ENCODE measurements around the gene TMPRSS4. TPM values are rescaled to one million over a fixed set of nuclear protein-coding genes. Genes with fewer than 3 reads are reported as not detected.

TMPRSS4 gene
- total RNA-seq, 1 experiment from 2014 or later, result 1.4 TPM

DNA sequence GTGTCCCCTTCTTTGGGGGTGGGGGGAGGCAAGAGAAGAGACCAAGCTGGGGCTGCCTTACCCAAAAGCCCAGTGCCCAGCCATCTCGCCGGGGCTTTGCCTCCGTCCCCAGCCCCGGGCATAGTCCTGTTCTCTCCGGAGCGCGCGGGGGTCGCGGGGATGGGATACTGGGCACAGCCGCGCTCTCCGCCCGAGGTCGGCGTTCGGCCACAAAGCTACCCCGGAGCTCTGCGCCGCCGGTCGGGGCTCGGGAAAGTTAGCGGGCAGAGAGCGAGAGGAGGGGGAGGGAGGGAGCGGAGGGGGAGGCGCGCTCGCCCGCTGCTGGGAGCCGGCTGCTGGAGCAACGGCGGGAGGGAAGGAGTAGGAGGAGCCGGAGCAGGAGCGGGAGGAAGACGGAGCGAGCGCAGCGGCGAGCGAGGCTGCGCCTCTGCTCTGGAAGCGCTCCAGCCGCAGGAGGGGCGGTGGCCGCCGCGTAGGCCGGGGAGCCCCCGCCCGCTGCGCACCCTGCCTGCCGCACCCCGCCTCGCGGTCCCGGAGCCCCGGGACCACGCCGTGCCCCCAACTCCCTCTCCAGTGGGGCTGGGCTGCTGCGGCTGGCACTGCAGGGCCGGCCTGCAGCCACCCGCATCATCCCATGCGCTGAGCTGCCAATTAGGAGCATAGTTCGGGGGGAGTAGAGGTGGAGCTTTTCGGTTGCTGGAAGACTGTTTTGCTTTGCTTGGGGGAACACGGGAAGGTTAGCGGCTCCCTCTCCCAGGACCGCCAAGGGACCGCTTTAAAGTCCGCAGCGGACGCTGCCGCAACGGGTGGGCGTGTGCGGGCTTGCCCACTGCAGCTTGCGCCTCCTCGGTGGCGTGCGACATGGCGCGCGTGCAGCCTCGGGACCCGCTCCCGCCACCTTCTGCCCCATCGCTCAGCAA is 75.9 kb downstream of the TMPRSS4 start, which contains the start of gene SCN4B (continued):
- TF ChIP-seq, protein P1, sequence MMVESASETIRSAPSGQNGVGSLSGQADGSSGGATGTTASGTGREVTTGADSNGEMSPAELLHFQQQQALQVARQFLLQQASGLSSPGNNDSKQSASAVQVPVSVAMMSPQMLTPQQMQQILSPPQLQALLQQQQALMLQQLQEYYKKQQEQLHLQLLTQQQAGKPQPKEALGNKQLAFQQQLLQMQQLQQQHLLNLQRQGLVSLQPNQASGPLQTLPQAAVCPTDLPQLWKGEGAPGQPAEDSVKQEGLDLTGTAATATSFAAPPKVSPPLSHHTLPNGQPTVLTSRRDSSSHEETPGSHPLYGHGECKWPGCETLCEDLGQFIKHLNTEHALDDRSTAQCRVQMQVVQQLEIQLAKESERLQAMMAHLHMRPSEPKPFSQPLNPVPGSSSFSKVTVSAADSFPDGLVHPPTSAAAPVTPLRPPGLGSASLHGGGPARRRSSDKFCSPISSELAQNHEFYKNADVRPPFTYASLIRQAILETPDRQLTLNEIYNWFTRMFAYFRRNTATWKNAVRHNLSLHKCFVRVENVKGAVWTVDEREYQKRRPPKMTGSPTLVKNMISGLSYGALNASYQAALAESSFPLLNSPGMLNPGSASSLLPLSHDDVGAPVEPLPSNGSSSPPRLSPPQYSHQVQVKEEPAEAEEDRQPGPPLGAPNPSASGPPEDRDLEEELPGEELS (CRISPR knock-in tag; IDR thresholded peaks at IDR 0.05), result peak; percentile 13; the same call in 1 of the 2 replicates
- TF ChIP-seq, protein P2, sequence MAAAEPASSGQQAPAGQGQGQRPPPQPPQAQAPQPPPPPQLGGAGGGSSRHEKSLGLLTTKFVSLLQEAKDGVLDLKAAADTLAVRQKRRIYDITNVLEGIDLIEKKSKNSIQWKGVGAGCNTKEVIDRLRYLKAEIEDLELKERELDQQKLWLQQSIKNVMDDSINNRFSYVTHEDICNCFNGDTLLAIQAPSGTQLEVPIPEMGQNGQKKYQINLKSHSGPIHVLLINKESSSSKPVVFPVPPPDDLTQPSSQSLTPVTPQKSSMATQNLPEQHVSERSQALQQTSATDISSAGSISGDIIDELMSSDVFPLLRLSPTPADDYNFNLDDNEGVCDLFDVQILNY (CRISPR knock-in tag; IDR thresholded peaks at IDR 0.05), result peak; percentile 72; the same call in 1 of the 2 replicates
- no peak for TF ChIP-seq TCF7 (CRISPR knock-in tag; IDR thresholded peaks at IDR 0.05; ENCODE audit: low read depth)
- TF ChIP-seq, protein P3, sequence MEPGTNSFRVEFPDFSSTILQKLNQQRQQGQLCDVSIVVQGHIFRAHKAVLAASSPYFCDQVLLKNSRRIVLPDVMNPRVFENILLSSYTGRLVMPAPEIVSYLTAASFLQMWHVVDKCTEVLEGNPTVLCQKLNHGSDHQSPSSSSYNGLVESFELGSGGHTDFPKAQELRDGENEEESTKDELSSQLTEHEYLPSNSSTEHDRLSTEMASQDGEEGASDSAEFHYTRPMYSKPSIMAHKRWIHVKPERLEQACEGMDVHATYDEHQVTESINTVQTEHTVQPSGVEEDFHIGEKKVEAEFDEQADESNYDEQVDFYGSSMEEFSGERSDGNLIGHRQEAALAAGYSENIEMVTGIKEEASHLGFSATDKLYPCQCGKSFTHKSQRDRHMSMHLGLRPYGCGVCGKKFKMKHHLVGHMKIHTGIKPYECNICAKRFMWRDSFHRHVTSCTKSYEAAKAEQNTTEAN (CRISPR knock-in tag; IDR thresholded peaks at IDR 0.05), result no peak

DNA sequence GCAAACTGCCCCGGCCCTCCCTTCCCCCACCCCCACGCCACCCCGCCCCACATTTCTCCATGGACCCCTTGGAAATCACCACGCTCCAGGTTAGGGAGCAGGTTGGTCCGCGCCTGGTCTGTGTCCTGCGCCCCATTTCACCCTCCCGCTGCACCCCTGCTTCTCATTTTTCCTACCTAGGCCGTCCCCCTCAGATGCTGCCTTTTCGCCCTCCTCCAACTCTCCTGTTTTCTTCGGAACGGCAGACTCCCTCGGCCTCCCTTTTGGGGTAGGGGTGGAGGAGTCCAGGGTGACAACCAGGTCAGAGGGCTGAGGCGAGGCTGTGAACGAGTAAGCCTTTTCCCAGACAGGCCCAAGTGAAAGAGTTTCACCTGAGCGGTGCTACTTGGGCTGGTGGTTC is 76.6 kb downstream of the TMPRSS4 start:
- no peak for ATAC-seq
- Mint-ChIP-seq H3K36me3 (no peaks in the 10 kb centered on the region), H3K27ac (no peak overlapping the region), H3K4me1 (peaks cover 67% of the 10 kb centered on the region), H3K27me3 (ENCODE audit: low read depth) (peaks cover 87% of the 10 kb centered on the region), H3K9me3 (no peaks in the 10 kb centered on the region), H3K4me3 (peak overlapping the region; percentile 77)
- POLR2A ChIA-PET, result interaction anchor here (1.3 kb wide), 1 partner anchor 18 kb away, joined by 3 read pairs; no protein-coding TSS in a partner anchor
- CTCF ChIA-PET, result interaction anchor here (1.0 to 2.4 kb wide), 6 partner anchors 10 to 142 kb away, joined by 3 to 53 read pairs (median 6); no protein-coding TSS in a partner anchor
- no peak for DNase-seq (ENCODE audit: low spot score)
- TF ChIP-seq, protein P4, sequence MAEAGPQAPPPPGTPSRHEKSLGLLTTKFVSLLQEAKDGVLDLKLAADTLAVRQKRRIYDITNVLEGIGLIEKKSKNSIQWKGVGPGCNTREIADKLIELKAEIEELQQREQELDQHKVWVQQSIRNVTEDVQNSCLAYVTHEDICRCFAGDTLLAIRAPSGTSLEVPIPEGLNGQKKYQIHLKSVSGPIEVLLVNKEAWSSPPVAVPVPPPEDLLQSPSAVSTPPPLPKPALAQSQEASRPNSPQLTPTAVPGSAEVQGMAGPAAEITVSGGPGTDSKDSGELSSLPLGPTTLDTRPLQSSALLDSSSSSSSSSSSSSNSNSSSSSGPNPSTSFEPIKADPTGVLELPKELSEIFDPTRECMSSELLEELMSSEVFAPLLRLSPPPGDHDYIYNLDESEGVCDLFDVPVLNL (CRISPR knock-in tag; IDR thresholded peaks at IDR 0.05; ENCODE audit: borderline replicate concordance, low read depth), result no peak
- TF ChIP-seq, protein P5, sequence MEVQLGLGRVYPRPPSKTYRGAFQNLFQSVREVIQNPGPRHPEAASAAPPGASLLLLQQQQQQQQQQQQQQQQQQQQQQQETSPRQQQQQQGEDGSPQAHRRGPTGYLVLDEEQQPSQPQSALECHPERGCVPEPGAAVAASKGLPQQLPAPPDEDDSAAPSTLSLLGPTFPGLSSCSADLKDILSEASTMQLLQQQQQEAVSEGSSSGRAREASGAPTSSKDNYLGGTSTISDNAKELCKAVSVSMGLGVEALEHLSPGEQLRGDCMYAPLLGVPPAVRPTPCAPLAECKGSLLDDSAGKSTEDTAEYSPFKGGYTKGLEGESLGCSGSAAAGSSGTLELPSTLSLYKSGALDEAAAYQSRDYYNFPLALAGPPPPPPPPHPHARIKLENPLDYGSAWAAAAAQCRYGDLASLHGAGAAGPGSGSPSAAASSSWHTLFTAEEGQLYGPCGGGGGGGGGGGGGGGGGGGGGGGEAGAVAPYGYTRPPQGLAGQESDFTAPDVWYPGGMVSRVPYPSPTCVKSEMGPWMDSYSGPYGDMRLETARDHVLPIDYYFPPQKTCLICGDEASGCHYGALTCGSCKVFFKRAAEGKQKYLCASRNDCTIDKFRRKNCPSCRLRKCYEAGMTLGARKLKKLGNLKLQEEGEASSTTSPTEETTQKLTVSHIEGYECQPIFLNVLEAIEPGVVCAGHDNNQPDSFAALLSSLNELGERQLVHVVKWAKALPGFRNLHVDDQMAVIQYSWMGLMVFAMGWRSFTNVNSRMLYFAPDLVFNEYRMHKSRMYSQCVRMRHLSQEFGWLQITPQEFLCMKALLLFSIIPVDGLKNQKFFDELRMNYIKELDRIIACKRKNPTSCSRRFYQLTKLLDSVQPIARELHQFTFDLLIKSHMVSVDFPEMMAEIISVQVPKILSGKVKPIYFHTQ (CRISPR knock-in tag; IDR thresholded peaks at IDR 0.05), result no peak
- TF ChIP-seq, protein P6, sequence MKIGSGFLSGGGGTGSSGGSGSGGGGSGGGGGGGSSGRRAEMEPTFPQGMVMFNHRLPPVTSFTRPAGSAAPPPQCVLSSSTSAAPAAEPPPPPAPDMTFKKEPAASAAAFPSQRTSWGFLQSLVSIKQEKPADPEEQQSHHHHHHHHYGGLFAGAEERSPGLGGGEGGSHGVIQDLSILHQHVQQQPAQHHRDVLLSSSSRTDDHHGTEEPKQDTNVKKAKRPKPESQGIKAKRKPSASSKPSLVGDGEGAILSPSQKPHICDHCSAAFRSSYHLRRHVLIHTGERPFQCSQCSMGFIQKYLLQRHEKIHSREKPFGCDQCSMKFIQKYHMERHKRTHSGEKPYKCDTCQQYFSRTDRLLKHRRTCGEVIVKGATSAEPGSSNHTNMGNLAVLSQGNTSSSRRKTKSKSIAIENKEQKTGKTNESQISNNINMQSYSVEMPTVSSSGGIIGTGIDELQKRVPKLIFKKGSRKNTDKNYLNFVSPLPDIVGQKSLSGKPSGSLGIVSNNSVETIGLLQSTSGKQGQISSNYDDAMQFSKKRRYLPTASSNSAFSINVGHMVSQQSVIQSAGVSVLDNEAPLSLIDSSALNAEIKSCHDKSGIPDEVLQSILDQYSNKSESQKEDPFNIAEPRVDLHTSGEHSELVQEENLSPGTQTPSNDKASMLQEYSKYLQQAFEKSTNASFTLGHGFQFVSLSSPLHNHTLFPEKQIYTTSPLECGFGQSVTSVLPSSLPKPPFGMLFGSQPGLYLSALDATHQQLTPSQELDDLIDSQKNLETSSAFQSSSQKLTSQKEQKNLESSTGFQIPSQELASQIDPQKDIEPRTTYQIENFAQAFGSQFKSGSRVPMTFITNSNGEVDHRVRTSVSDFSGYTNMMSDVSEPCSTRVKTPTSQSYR (CRISPR knock-in tag; IDR thresholded peaks at IDR 0.05), result no peak
- TF ChIP-seq, protein P7, sequence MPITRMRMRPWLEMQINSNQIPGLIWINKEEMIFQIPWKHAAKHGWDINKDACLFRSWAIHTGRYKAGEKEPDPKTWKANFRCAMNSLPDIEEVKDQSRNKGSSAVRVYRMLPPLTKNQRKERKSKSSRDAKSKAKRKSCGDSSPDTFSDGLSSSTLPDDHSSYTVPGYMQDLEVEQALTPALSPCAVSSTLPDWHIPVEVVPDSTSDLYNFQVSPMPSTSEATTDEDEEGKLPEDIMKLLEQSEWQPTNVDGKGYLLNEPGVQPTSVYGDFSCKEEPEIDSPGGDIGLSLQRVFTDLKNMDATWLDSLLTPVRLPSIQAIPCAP (CRISPR knock-in tag; IDR thresholded peaks at IDR 0.05), result no peak
- TF ChIP-seq EMX1 (CRISPR knock-in tag; IDR thresholded peaks at IDR 0.05) (no peak), IRF2 (CRISPR knock-in tag; IDR thresholded peaks at IDR 0.05; ENCODE audit: borderline replicate concordance, low read depth) (no peak)
- TF ChIP-seq, protein P8, sequence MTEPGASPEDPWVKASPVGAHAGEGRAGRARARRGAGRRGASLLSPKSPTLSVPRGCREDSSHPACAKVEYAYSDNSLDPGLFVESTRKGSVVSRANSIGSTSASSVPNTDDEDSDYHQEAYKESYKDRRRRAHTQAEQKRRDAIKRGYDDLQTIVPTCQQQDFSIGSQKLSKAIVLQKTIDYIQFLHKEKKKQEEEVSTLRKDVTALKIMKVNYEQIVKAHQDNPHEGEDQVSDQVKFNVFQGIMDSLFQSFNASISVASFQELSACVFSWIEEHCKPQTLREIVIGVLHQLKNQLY (CRISPR knock-in tag; IDR thresholded peaks at IDR 0.05), result no peak
- TF ChIP-seq, protein P9, sequence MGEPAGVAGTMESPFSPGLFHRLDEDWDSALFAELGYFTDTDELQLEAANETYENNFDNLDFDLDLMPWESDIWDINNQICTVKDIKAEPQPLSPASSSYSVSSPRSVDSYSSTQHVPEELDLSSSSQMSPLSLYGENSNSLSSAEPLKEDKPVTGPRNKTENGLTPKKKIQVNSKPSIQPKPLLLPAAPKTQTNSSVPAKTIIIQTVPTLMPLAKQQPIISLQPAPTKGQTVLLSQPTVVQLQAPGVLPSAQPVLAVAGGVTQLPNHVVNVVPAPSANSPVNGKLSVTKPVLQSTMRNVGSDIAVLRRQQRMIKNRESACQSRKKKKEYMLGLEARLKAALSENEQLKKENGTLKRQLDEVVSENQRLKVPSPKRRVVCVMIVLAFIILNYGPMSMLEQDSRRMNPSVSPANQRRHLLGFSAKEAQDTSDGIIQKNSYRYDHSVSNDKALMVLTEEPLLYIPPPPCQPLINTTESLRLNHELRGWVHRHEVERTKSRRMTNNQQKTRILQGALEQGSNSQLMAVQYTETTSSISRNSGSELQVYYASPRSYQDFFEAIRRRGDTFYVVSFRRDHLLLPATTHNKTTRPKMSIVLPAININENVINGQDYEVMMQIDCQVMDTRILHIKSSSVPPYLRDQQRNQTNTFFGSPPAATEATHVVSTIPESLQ (CRISPR knock-in tag; IDR thresholded peaks at IDR 0.05), result no peak
- TF ChIP-seq, protein P10, sequence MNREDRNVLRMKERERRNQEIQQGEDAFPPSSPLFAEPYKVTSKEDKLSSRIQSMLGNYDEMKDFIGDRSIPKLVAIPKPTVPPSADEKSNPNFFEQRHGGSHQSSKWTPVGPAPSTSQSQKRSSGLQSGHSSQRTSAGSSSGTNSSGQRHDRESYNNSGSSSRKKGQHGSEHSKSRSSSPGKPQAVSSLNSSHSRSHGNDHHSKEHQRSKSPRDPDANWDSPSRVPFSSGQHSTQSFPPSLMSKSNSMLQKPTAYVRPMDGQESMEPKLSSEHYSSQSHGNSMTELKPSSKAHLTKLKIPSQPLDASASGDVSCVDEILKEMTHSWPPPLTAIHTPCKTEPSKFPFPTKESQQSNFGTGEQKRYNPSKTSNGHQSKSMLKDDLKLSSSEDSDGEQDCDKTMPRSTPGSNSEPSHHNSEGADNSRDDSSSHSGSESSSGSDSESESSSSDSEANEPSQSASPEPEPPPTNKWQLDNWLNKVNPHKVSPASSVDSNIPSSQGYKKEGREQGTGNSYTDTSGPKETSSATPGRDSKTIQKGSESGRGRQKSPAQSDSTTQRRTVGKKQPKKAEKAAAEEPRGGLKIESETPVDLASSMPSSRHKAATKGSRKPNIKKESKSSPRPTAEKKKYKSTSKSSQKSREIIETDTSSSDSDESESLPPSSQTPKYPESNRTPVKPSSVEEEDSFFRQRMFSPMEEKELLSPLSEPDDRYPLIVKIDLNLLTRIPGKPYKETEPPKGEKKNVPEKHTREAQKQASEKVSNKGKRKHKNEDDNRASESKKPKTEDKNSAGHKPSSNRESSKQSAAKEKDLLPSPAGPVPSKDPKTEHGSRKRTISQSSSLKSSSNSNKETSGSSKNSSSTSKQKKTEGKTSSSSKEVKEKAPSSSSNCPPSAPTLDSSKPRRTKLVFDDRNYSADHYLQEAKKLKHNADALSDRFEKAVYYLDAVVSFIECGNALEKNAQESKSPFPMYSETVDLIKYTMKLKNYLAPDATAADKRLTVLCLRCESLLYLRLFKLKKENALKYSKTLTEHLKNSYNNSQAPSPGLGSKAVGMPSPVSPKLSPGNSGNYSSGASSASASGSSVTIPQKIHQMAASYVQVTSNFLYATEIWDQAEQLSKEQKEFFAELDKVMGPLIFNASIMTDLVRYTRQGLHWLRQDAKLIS (CRISPR knock-in tag; IDR thresholded peaks at IDR 0.05; ENCODE audit: borderline replicate concordance), result no peak

Measured in WTC11 (cell line).